Ascending aorta (tissue), 2 donors: Measurements from ENCODE around the gene TPK1. TPM values are rescaled to one million over a fixed set of nuclear protein-coding genes. Genes with fewer than 3 reads are reported as not detected.
A peak's percentile ranks its signal among the peaks of the same experiment; 100 is the strongest.

Experiments used
- DNase-seq, 2 donors: peaks; one replicate each; pipeline ENCODE4 v3.0.0-alpha.2; 2019; ENCODE audit warnings: low spot score in 2 of 2
- H3K27ac ChIP-seq, 2 donors: fragments of 200-600 bp; sonication (generic); one replicate each; pipeline ENCODE4 v1.5.1; 2016 to 2017; ENCODE audit warnings: mild to moderate bottlenecking in 1 of 2
- H3K27me3 ChIP-seq: fragments of 200-600 bp; sonication (generic); one replicate; pipeline ENCODE4 v1.5.1; 2017
- H3K36me3 ChIP-seq, 2 donors: fragments of 200-600 bp; sonication (generic); one replicate each; pipeline ENCODE4 v1.5.1; 2016
- H3K4me1 ChIP-seq, 2 donors: fragments of 200-600 bp; sonication (generic); one replicate each; pipeline ENCODE4 v1.5.1; 2016 to 2017; ENCODE audit warnings: mild to moderate bottlenecking in 1 of 2
- H3K4me3 ChIP-seq, 2 donors: fragments of 200-600 bp; sonication (generic); one replicate each; pipeline ENCODE4 v1.5.1; 2016 to 2017; ENCODE audit warnings: mild to moderate bottlenecking in 1 of 2
- H3K9me3 ChIP-seq, 2 donors: fragments of 200-600 bp; sonication (generic); one replicate each; pipeline ENCODE4 v1.5.1; 2016
- intact Hi-C: fragments of 100-400 bp; cut with DNase I; formaldehyde crosslinking; loops from one replicate; pipeline ENCODE4 v1.15.1; 2023
- total RNA-seq: library from RNA; depleted of rRNA; stranded (reverse); fragments of >200 nt; gene quantifications from one replicate; pipeline ENCODE4 v1.1.0, GENCODE V29; 2016
- TF ChIP-seq, protein P1 (sequence below), 3 experiments: fragments of 200-600 bp in 2 of 3; fragments of 450-650 bp in 1 of 3; sonication (generic) in 2 of 3; IDR thresholded peaks; one replicate each; pipeline ENCODE4 v1.5.1; 2016 to 2019; ENCODE audit warnings: antibody characterized with exemption in 3 of 3, mild to moderate bottlenecking in 1 of 3, moderate library complexity in 1 of 3

The TPK1 gene
- total RNA-seq, 1 donor from 2014 or later: 3.7 TPM

DNA sequence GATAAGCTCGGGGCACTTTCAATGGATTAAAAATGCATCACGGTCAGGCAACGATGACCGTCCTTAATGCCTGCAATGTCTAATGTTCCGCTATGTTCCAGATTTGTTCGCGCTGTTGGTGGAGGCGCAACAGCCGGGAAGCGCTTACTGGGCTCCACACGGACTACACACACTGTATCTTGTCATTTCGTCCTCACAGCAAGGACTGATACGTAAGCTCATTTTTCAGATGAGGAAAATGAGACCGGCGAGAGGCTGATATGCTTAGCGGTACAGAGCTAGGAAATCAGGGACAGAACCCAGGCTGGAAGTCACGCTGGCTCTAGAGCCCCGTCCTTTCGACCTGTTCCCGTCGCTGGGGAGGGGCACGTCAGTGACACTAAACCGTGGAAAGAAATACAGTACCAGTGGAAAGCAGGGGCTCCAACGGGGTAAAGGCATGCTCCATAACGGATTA is 670 bp downstream of the TPK1 start:
- intact Hi-C loops: loop anchor here (5.0 to 10.0 kb wide), 3 partner anchors 98 to 1440 kb away; partner anchors contain the start of gene TCAF1
- Histone ChIP-seq H3K9me3 (peaks cover 0 to 10% of the 10 kb centered on the region in 2 donors), H3K27me3 (no peaks in the 10 kb centered on the region), H3K4me1 (peaks cover 4 to 13% of the 10 kb centered on the region in 2 donors), H3K4me3 (peak overlapping the region; percentile 89 to 92), H3K27ac (peak overlapping the region; percentile 96 to 98), H3K36me3 (no peaks in the 10 kb centered on the region)
- peak in 1 of 2 donors; percentile 72 for DNase-seq
- TF ChIP-seq, protein P1, sequence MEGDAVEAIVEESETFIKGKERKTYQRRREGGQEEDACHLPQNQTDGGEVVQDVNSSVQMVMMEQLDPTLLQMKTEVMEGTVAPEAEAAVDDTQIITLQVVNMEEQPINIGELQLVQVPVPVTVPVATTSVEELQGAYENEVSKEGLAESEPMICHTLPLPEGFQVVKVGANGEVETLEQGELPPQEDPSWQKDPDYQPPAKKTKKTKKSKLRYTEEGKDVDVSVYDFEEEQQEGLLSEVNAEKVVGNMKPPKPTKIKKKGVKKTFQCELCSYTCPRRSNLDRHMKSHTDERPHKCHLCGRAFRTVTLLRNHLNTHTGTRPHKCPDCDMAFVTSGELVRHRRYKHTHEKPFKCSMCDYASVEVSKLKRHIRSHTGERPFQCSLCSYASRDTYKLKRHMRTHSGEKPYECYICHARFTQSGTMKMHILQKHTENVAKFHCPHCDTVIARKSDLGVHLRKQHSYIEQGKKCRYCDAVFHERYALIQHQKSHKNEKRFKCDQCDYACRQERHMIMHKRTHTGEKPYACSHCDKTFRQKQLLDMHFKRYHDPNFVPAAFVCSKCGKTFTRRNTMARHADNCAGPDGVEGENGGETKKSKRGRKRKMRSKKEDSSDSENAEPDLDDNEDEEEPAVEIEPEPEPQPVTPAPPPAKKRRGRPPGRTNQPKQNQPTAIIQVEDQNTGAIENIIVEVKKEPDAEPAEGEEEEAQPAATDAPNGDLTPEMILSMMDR (IDR thresholded peaks at IDR 0.05): no peak

DNA sequence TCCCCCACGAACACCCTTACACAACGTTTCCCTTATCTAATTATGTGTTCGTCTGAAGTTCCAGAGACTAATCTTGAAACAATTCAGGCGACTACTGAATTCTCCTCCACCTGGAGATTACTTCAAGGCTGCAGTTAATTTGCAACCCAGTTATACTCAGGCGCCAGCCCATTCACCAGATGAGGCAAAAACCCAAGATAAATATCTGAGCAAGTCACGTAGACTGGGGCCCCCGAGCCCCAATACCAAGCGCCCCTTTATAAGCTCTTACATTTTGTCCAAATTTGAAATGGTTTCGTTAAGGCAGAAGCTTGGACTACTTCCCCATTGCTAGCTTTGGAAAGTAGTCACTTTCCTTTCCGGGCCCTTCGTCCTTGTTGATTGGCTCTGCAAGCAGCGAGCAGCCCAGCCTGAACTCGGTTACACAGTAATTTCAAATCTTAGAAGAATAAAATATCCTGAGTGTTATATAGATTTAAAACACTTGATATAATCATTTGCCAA is 1.2 kb downstream of the TPK1 start:
- peak overlapping the region; percentile 96 to 98 for H3K27ac ChIP-seq
- H3K4me3 ChIP-seq: peak overlapping the region; percentile 89 to 92
- peaks cover 0 to 10% of the 10 kb centered on the region in 2 donors for H3K9me3 ChIP-seq
- peaks cover 4 to 13% of the 10 kb centered on the region in 2 donors for H3K4me1 ChIP-seq
- TF ChIP-seq, protein P1 (IDR thresholded peaks at IDR 0.05): no peak
- DNase-seq: peak in 1 of 2 donors; percentile 68
- no peaks in the 10 kb centered on the region for H3K27me3 ChIP-seq
- intact Hi-C loops: loop anchor here (5.0 to 10.0 kb wide), 3 partner anchors 97 to 1440 kb away; partner anchors contain the start of gene TCAF1
- H3K36me3 ChIP-seq: no peaks in the 10 kb centered on the region

DNA sequence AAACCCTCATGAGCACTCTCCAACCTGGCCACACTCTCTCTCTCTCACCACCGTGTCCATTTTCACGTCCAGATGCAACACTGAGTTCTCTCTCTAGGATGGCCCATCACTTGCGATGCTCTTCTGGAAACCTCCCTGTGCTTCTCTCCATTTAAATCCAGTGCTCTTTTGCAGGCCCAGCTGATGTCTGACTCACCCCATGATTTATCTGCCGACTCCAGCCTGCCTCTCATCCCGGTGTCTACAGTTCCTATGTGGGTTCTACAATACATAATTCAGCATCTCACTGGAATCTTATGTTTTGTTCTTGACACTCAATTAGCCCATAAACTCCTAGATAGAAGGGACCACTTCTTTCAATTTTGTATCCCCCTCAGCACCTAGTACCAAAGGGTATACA is 5.0 kb downstream of the TPK1 start:
- no peak for DNase-seq
- Histone ChIP-seq H3K36me3 (no peaks in the 10 kb centered on the region), H3K4me3 (no peak overlapping the region), H3K27me3 (no peaks in the 10 kb centered on the region), H3K4me1 (peaks cover 4 to 21% of the 10 kb centered on the region in 2 donors), H3K9me3 (no peaks in the 10 kb centered on the region), H3K27ac (no peak overlapping the region)
- TF ChIP-seq, protein P1 (IDR thresholded peaks at IDR 0.05): no peak
- intact Hi-C loops: loop anchor here (10.0 kb wide), 2 partner anchors 926 to 1436 kb away; partner anchors contain the start of gene TCAF1

DNA sequence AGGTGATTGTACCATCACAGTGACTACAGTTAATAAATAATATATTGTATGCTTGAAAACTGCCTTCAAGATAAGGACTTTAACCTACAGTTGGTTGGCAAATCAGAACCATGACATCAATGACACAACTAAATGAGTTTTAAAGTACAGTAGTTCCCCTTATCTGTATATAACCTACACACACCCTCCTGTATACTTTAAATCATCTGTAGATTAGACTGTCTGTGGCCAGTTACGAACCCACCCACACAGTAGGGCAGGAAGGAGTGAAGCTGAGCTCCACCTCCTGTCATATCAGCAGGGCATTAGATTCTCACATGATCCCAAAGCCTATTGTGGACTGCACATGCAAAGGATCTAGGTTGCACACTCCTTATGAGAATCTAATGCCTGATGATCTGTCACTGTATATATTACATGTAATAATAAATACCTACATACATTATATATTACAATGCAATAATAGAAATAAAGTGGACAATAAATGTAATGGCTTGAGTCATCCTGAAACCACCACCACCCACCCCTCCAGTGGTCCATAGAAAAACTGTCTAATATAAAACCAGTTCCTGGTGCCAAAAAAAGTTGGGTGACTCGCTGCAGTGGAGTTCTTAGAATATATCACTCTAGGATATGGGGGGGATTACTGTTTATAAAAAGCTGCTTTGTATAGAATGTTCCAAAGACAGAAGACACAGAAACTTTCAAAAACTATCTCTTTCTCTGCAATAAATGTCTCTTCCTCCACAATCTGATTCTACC is 5.6 kb downstream of the TPK1 start:
- TF ChIP-seq, protein P1 (IDR thresholded peaks at IDR 0.05): no peak
- H3K27me3 ChIP-seq: no peaks in the 10 kb centered on the region
- no peak for DNase-seq
- intact Hi-C loops: loop anchor here (10.0 kb wide), 2 partner anchors 925 to 1435 kb away; partner anchors contain the start of gene TCAF1
- no peak overlapping the region for H3K4me3 ChIP-seq
- no peak overlapping the region for H3K27ac ChIP-seq
- H3K9me3 ChIP-seq: no peaks in the 10 kb centered on the region
- no peaks in the 10 kb centered on the region for H3K36me3 ChIP-seq
- peaks cover 4 to 27% of the 10 kb centered on the region in 2 donors for H3K4me1 ChIP-seq

- intact Hi-C loops: no loop called here
- Histone ChIP-seq H3K9me3 (no peaks in the 10 kb centered on the region), H3K36me3 (no peaks in the 10 kb centered on the region), H3K4me1 (peaks cover 0 to 25% of the 10 kb centered on the region in 2 donors), H3K4me3 (peak overlapping the region in 1 of 2 donors; percentile 10), H3K27ac (peak overlapping the region; percentile 41 to 54), H3K27me3 (no peaks in the 10 kb centered on the region)
- TF ChIP-seq, protein P1 (IDR thresholded peaks at IDR 0.05): no peak
- DNase-seq: no peak
Observed at GRCh38 chr7:144827621-144828020, 8.2 kb downstream of the TPK1 start.
